H1 (cell line): ENCODE data around the gene SLC15A2. TPM values are rescaled to one million over a fixed set of nuclear protein-coding genes. Genes with fewer than 3 reads are reported as not detected.
A peak's percentile ranks its signal among the peaks of the same experiment; 100 is the strongest.
"Not testable (repeated sequence)": the region's sequence is repeated elsewhere in the genome, so short reads cannot be mapped to it uniquely, and the experiment has no call there.

Experiments used
- CTCF ChIA-PET: fragments of 300-600 bp; sonication (Branson Sonifier 250); formaldehyde crosslinking; loops from one replicate; lab custom pipeline; 2021; ENCODE audit not compliant: partially characterized antibody; lab: Charles Lee
- POLR2A ChIA-PET: fragments of 300-600 bp; sonication (Branson Sonifier 250); formaldehyde crosslinking; loops from one replicate; lab custom pipeline; 2021; ENCODE audit warnings: inconsistent platforms; ENCODE audit not compliant: partially characterized antibody; lab: Charles Lee
- DNase-seq, 2 experiments: peaks; one replicate each; pipeline versions ENCODE4 v3.0.0 to v3.0.0-alpha.2; 2010 to 2022; ENCODE audit warnings: low spot score in 2 of 2, low read depth in 1 of 2, mixed read lengths in 1 of 2
- FAIRE-seq: peaks from 2 replicates; lab custom pipeline; 2011; peaks lifted over from hg19 to GRCh38; lab: Jason Lieb, UNC
- H2AFZ ChIP-seq: 2 replicates; pipeline ENCODE4 v1.8.1; 2012; ENCODE audit warnings: low read length, inconsistent platforms
- H2AK5ac ChIP-seq: 2 replicates; pipeline ENCODE4 v1.6.1; 2013; ENCODE audit warnings: low read depth, low read length
- H2BK120ac ChIP-seq: replicated peaks from 2 replicates; pipeline ENCODE3; 2013; ENCODE audit warnings: low read depth, low read length, inconsistent platforms
- H2BK12ac ChIP-seq: 2 replicates; pipeline ENCODE4 v1.6.1; 2013; ENCODE audit warnings: low read depth, low read length
- H2BK15ac ChIP-seq: 2 replicates; pipeline ENCODE4 v1.6.1; 2013; ENCODE audit warnings: low read length
- H2BK20ac ChIP-seq: 2 replicates; pipeline ENCODE4 v1.6.1; 2013; ENCODE audit warnings: low read length
- H2BK5ac ChIP-seq: 2 replicates; pipeline ENCODE4 v1.6.1; 2013; ENCODE audit warnings: low read depth, low read length
- H3K14ac ChIP-seq: 2 replicates; pipeline ENCODE4 v1.6.1; 2013; ENCODE audit warnings: inconsistent platforms; ENCODE audit not compliant: insufficient read length
- H3K18ac ChIP-seq: 2 replicates; pipeline ENCODE4 v1.6.1; 2013; ENCODE audit warnings: low read length; ENCODE audit errors: extremely low read depth
- H3K23ac ChIP-seq: 2 replicates; pipeline ENCODE4 v1.6.1; 2013; ENCODE audit warnings: inconsistent platforms; ENCODE audit not compliant: insufficient read length
- H3K23me2 ChIP-seq: 2 replicates; pipeline ENCODE4 v1.6.1; 2013; ENCODE audit warnings: low read depth, low read length
- H3K27ac ChIP-seq: 2 replicates; pipeline ENCODE4 v1.6.1; 2011; ENCODE audit warnings: low read depth, low read length, inconsistent platforms
- H3K27me3 ChIP-seq, 4 experiments: replicated peaks in 1 of 4; 1 replicate in 1 of 4; 2 replicates in 3 of 4; pipeline versions ENCODE4 v1.6.1 to v1.8.1; 2011 to 2013; ENCODE audit warnings: low read length in 3 of 4, mild to moderate bottlenecking in 3 of 4, inconsistent platforms in 2 of 4, mixed read lengths in 2 of 4, moderate library complexity in 1 of 4; ENCODE audit not compliant: control insufficient read depth in 3 of 4, insufficient read depth in 3 of 4; ENCODE audit errors: extremely low read depth in 1 of 4
- H3K36me3 ChIP-seq, 4 experiments: 2 replicates each; pipeline versions ENCODE4 v1.6.1 to v1.8.1; 2011 to 2013; ENCODE audit warnings: mild to moderate bottlenecking in 4 of 4, low read length in 3 of 4, moderate library complexity in 2 of 4, control low read depth in 1 of 4, inconsistent platforms in 1 of 4; ENCODE audit not compliant: insufficient read depth in 4 of 4, control insufficient read depth in 2 of 4
- H3K4ac ChIP-seq: replicated peaks from 2 replicates; pipeline ENCODE3; 2013; ENCODE audit warnings: low read length, low read depth, mixed read lengths, inconsistent platforms; ENCODE audit not compliant: insufficient read length
- H3K4me1 ChIP-seq, 4 experiments: replicated peaks in 1 of 4; 1 replicate in 1 of 4; 2 replicates in 3 of 4; pipeline versions ENCODE4 v1.6.1 to v1.8.1; 2011 to 2013; ENCODE audit warnings: low read length in 3 of 4, inconsistent platforms in 2 of 4, mixed read lengths in 1 of 4; ENCODE audit not compliant: insufficient read depth in 4 of 4, control insufficient read depth in 3 of 4
- H3K4me2 ChIP-seq, 2 experiments: 2 replicates each; pipeline versions ENCODE4 v1.6.1 to v1.8.1; 2011 to 2013; ENCODE audit warnings: low read depth in 2 of 2, low read length in 2 of 2, control low read depth in 1 of 2, inconsistent platforms in 1 of 2, mild to moderate bottlenecking in 1 of 2; ENCODE audit not compliant: insufficient read depth in 1 of 2
- H3K4me3 ChIP-seq, 4 experiments: fragments of 200-600, 300-600 bp in 1 of 4; sonication (generic), shearing (Covaris generic), sonication (Bioruptor Twin) in 1 of 4; 2 replicates each; pipeline versions ENCODE4 v1.5.1 to v1.8.1; 2011 to 2016; ENCODE audit warnings: low read length in 4 of 4, low read depth in 3 of 4, control low read depth in 2 of 4, inconsistent platforms in 2 of 4, mild to moderate bottlenecking in 2 of 4, mixed read lengths in 1 of 4, moderate library complexity in 1 of 4; ENCODE audit not compliant: insufficient read depth in 2 of 4; ENCODE audit errors: extremely low read depth in 1 of 4
- H3K56ac ChIP-seq: replicated peaks from 2 replicates; pipeline ENCODE3; 2013; ENCODE audit warnings: low read depth, mild to moderate bottlenecking, mixed read lengths, low read length, inconsistent platforms; ENCODE audit not compliant: insufficient read length
- H3K79me1 ChIP-seq: 2 replicates; pipeline ENCODE4 v1.6.1; 2013; ENCODE audit warnings: low read depth, low read length, control low read depth
- H3K79me2 ChIP-seq, 2 experiments: 2 replicates each; pipeline versions ENCODE4 v1.6.1 to v1.8.1; 2012 to 2013; ENCODE audit warnings: low read length in 2 of 2, mild to moderate bottlenecking in 2 of 2, inconsistent platforms in 1 of 2; ENCODE audit not compliant: insufficient read depth in 2 of 2, control insufficient read depth in 1 of 2
- H3K9ac ChIP-seq, 4 experiments: replicated peaks in 1 of 4; 1 replicate in 1 of 4; 2 replicates in 3 of 4; pipeline versions ENCODE4 v1.6.1 to v1.8.1; 2011 to 2013; ENCODE audit warnings: low read depth in 3 of 4, low read length in 3 of 4, control low read depth in 2 of 4, mild to moderate bottlenecking in 2 of 4, moderate library complexity in 2 of 4, inconsistent platforms in 1 of 4; ENCODE audit errors: extremely low read depth in 1 of 4
- H3K9me3 ChIP-seq, 2 experiments: 2 replicates each; pipeline versions ENCODE4 v1.6.1 to v1.8.1; 2012 to 2013; ENCODE audit warnings: mild to moderate bottlenecking in 2 of 2, moderate library complexity in 2 of 2, control low read depth in 1 of 2, inconsistent platforms in 1 of 2, low read depth in 1 of 2, low read length in 1 of 2, mixed read lengths in 1 of 2; ENCODE audit not compliant: insufficient read depth in 2 of 2
- H4K20me1 ChIP-seq, 2 experiments: replicated peaks in 1 of 2; 2 replicates each; pipeline versions ENCODE3 to v1.8.1; 2011 to 2013; ENCODE audit warnings: inconsistent platforms in 2 of 2, low read length in 2 of 2, mild to moderate bottlenecking in 1 of 2; ENCODE audit not compliant: insufficient read depth in 2 of 2, control insufficient read depth in 1 of 2
- H4K5ac ChIP-seq: 2 replicates; pipeline ENCODE4 v1.6.1; 2013; ENCODE audit warnings: low read length, low read depth, mixed read lengths, inconsistent platforms; ENCODE audit not compliant: insufficient read length
- H4K8ac ChIP-seq: 2 replicates; pipeline ENCODE4 v1.8.0; 2013; ENCODE audit warnings: mild to moderate bottlenecking, moderate library complexity, low read length, inconsistent platforms; ENCODE audit not compliant: insufficient read depth; ENCODE audit errors: extremely low read depth
- H4K91ac ChIP-seq: replicated peaks from 2 replicates; pipeline ENCODE3; 2013; ENCODE audit warnings: low read length, mixed read lengths, inconsistent platforms; ENCODE audit not compliant: insufficient read length
- CEBPB ChIP-seq: IDR thresholded peaks from 2 replicates; pipeline ENCODE4 v1.6.1; 2012; ENCODE audit warnings: low read depth, low read length
- TCF12 ChIP-seq: IDR thresholded peaks from 2 replicates; pipeline ENCODE4 v1.6.1; 2011; ENCODE audit warnings: low read depth, mild to moderate bottlenecking, low read length
- WGBS, 2 experiments: shearing (Covaris generic) in 1 of 2; methylation state at CpG; one replicate each; pipeline versions ENCODE4 v1.1.6 to v1.1.7; 2013 to 2015; ENCODE audit warnings: low lambda C conversion rate in 2 of 2, mixed read lengths in 2 of 2, inconsistent platforms in 1 of 2, low coverage in 1 of 2, missing lambda C conversion rate in 1 of 2; ENCODE audit not compliant: insufficient replicate concordance in 2 of 2, insufficient coverage in 1 of 2, insufficient read length in 1 of 2; ENCODE audit errors: extremely low coverage in 1 of 2, missing lambda C conversion rate in 1 of 2; 5-methylcytosine and 5-hydroxymethylcytosine counted together
- polyA plus RNA-seq, 7 experiments: library from polyadenylated mRNA; depleted of rRNA in 3 of 7; stranded (reverse) in 5 of 7; unstranded in 2 of 7; fragments of >200 nt in 5 of 7; fragments of 200-250 nt in 2 of 7; gene quantifications; 1 replicate in 5 of 7; 2 replicates in 1 of 7; 4 replicates in 1 of 7; pipeline versions ENCODE4 v1.2.1 to v1.2.3, GENCODE V29; 2011 to 2013; ENCODE audit warnings: missing spikeins in 2 of 7, mixed read lengths in 2 of 7
- total RNA-seq: library from RNA; stranded (reverse); fragmentation: NEBNext Ultra II Directional; extraction: Animal tissue kit (Norgen Biotek cat#: 25700); gene quantifications from 2 replicates; pipeline ENCODE4 v1.2.1, GENCODE V29; 2021

The SLC15A2 gene
- total and polyA plus RNA-seq, 2 of the 8 experiments (the other 6 are each of a cell fraction or from before 2014, with no cell fraction given): 2.0 to 3.6 TPM

- no peak for TF ChIP-seq CEBPB
- TF ChIP-seq TCF12: no peak
Observed at GRCh38 chr3:121926380-121926779, 32.2 kb downstream of the SLC15A2 start (continued).

GRCh38 chr3:121938141-121938855 lies 44.1 kb downstream of the SLC15A2 start:
- not testable (repeated sequence) for FAIRE-seq
- POLR2A ChIA-PET: interaction anchor here (1.2 kb wide), 2 partner anchors 11 to 29 kb away, joined by 3 read pairs; no protein-coding TSS in a partner anchor

More at GRCh38 chr3:121938141-121938855, 44.1 kb downstream of the SLC15A2 start:
- not testable (repeated sequence) for H3K79me2 ChIP-seq, H3K56ac ChIP-seq, H3K18ac ChIP-seq, H3K27ac ChIP-seq, H2BK15ac ChIP-seq, H4K8ac ChIP-seq, H3K9me3 ChIP-seq, H4K20me1 ChIP-seq, H3K4ac ChIP-seq, H3K27me3 ChIP-seq, H2BK120ac ChIP-seq, H2BK5ac ChIP-seq, H3K23ac ChIP-seq, H3K4me3 ChIP-seq, H3K23me2 ChIP-seq, H3K4me2 ChIP-seq, H3K14ac ChIP-seq, H2AFZ ChIP-seq, H3K4me1 ChIP-seq, H4K91ac ChIP-seq, H4K5ac ChIP-seq, H3K79me1 ChIP-seq, H2BK20ac ChIP-seq, H2BK12ac ChIP-seq, H3K9ac ChIP-seq, H2AK5ac ChIP-seq, H3K36me3 ChIP-seq
- peak in 1 of 2 experiments; percentile 59 for DNase-seq
- CTCF ChIA-PET: interaction anchor here (0.6 to 1.9 kb wide), 3 partner anchors 51 to 455 kb away, joined by 3 to 5 read pairs (median 3); no protein-coding TSS in a partner anchor
- WGBS, 2 experiments: 79% methylated on average over 29 of the region's 29 CpGs; no CpG with 5 or more reads in 1 of the 2 experiments
